Eye (tissue), 1 donor: ENCODE results near the gene GAP43.

Source experiments
- DNase-seq: peaks from one replicate; pipeline ENCODE4 v3.0.0-alpha.2; 2015

The GAP43 gene

GRCh38 chr3:115627180-115628074, 4.1 kb downstream of the GAP43 start:
- DNase-seq, result peak; percentile 57

- no peak for DNase-seq
Measured at GRCh38 chr3:115628075-115628412, 4.7 kb downstream of the GAP43 start.

GRCh38 chr3:115630850-115631249, 7.5 kb downstream of the GAP43 start:
- no peak for DNase-seq

DNA sequence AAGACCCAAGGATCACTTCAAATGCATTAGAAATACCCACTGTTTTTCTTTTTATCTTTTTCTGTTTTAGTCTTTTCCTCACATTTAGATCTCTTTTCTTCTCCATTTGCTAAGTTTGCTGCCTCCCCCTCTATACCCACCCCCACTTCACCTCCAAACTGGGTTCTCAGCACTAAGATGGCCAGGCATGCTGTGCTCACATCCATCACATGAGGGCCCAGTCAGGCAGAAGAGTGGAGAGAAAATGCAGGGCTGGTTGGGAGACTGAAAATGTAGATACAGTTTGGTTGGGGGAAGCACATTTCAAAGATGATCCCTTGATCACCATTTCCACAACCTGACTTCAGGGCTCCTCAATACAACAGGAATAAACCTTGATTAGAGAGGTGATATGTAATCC, 8.7 kb downstream of the GAP43 start:
- DNase-seq, result peak; percentile 88

DNA sequence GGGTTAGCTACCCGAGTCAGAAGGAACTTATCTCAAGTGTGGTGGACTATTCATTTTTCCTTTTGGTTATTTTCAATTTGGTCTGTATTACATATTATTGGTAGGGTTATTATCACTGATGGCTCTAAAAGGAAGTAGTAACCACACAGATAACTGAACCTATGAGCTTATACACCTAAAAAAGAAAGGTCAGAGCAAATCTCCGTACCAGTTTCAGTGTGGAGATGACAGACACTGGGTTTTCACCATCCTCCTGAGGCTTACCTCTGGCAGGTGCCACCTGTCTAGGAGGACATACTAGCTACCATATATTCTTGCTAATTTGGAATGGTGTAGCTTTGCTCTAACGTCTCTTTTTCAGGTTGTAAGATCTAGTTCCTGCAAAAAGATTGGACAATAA, 10.2 kb downstream of the GAP43 start:
- no peak for DNase-seq

DNA sequence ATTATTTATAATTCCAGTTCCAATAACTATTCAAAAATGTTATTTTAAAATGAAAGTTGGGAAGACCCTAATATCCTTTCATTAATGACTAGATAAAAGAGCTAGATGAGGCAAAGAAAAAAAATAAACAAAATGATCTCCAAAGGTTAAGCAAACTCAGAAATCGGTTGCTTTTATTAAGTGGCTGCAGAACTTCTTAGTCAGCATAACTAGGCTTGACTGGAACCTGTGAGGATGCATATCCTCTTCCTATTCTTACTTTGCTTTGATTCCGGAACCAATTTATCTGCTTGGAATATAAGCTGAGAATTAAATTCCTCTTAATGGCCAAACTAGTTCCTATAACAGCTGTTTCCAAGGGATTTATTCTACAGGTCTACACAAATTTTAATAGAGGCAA, 10.7 kb downstream of the GAP43 start:
- no peak for DNase-seq

DNA sequence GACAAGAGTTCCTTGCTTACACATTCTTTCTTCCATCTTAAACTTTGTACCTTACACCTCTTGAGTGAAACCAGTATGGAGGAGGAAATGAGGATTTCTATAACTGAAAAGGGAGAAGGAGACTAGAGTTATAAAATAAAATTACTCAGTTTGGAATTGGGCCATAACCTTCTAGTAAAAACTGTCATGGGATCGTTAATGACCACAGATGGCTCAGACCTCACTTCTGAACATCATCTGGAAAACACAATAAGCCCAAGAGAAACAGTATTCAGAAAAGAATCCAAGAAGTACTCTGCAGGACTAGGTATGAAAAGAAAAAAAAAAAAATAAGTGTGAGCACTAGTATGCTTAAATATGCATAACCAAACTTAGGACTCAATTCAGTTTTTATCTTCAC, 12.1 kb downstream of the GAP43 start:
- DNase-seq, result no peak

DNA sequence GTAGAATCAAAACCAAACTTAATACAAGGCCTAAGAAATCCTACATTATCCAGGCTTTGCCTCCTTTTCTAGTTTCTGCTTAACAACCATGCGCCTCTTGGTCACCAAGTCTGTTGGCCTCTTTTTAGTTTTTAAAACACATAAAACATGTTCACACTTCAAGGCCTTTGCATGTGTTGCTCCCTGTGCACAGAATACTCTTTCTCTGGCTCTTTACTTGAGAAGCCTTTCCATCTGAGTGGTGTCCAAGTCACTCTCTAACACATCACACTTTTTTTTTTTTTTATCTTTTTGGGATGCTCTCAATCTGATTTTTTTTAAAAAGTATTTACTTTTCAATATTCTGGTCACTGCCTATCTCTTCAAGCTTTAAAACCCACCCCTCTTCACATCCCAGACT, 14.9 kb downstream of the GAP43 start:
- DNase-seq, result no peak

DNA sequence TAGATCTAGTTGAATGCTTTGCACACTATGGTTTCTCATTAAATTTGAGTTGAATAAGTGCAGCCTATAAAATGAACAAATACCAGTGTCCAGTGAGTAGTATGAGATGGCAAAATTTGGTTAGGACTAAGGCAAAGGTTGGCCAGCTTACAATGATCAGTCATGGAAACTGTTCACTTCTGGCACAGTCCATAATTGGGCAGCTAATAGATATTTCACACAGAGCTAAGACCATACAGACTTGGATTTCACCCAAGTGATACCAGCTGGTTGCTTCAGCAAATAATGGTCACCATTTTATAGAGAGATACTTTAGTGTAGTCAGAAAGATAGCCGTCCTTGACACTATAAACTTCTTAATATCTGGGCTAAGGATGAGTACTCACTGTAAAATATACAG, 15.7 kb downstream of the GAP43 start:
- DNase-seq, result no peak

DNA sequence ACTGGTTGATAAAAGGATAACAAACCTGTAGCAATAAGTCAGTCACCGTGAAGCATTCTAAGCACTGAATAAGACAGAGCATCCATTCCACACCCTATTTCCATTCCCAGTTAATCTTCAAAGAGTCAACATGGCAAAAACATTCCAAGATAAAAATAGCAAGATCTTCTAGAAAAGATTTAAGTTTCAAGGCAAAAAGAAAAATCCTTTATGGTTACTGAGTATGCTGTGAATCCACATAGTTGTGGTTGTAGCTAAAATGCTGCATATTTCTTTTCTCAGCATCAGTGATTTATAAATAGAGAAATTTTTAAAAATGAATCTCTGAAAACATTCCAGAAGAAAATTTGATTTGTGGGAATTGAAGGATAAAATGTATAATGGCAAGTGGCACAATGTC, 21.1 kb downstream of the GAP43 start:
- no peak for DNase-seq

GRCh38 chr3:115646027-115646690, 22.8 kb downstream of the GAP43 start:
- no peak for DNase-seq

DNA sequence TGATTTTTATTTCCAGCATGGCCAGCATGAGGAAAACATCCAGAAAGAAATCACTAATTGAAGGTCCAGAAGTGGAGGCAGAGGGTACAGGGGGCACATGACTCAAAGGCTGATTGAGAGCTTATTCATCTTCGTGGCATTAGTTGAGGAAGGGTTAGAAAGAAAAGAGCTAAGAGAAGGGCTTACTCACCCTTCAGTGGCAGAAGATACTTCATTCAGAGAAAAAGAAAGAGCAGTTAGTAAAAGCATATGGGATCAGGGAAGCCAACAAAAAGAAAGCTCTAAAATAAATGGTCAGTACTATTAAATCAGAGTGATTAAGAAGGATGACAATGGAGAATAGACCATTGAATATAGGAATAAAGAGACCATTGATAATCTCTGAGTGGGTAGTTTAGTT, 25.2 kb downstream of the GAP43 start:
- no peak for DNase-seq

DNA sequence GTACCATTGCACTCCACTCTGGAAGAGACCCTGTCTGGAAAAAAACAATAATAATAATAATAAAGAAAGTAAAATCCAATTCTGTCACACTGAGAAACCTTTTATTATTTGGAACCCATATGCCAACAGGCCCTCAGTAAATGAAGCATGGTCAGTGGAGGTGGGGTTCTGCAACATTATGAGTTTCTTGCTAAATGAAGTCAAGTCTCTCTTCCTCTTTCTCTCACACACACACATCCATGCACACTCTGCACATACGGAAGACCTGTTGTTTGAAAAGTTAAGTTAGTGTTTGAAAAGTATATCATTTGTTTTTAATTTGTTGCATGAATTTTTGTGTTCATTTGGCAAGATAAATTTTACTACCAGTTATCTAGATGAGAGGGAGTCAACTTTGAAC, 27.8 kb downstream of the GAP43 start:
- no peak for DNase-seq

GRCh38 chr3:115651599-115651998, 28.3 kb downstream of the GAP43 start:
- DNase-seq, result no peak

GRCh38 chr3:115652738-115653137, 29.4 kb downstream of the GAP43 start:
- DNase-seq, result no peak

DNA sequence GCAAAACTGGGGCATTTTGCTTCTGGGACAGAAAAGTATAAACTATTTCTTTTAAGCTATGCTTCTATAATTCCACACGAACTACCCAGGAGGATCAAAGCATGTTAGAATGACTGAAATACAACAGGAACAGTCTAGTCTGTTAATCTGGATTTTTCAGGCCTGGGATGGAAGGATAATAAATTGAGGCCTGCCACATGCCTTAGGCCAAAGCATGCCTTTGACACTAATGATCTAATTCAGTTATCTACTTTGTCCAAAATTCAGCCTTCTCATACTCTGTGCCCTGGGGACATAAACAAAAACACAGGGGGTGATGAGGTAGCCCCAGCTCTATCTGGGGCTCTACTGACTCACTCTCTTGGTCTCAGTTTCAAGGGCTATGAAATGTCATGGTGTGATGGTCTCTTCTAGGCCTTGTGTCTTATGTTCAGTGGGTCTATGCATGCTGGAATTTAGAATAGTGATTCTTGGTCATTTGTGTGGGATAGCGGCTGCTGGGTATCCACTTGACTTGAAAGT, 32.5 kb downstream of the GAP43 start:
- DNase-seq, result no peak

DNA sequence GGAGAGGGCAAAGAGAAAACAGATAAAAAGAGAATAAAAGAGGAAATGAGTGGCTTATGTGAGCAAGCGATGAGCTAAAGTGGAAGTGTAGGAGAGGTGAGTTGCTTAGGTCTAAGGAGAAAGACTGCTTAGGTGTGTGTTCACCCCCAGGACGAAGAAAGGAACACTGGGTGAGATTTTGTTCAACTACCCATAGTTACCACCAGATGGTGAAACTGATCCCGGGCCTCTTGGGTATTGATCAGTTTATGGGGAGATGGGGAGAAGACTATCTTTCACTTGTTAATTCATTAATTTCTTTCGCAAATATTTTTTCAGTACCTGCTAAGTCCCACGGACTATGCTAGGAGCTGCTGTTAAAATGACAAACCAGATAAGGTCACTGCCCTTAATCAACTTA, 33.9 kb downstream of the GAP43 start:
- DNase-seq, result no peak

GRCh38 chr3:115658032-115658336, 34.7 kb downstream of the GAP43 start:
- no peak for DNase-seq

GRCh38 chr3:115658337-115659181, 35.2 kb downstream of the GAP43 start:
- DNase-seq, result peak; percentile 96

- DNase-seq, result peak; percentile 78
Measured at GRCh38 chr3:115659253-115660220, 36.2 kb downstream of the GAP43 start.

- peak; percentile 56 for DNase-seq
Measured at GRCh38 chr3:115660646-115661337, 37.5 kb downstream of the GAP43 start.

DNA sequence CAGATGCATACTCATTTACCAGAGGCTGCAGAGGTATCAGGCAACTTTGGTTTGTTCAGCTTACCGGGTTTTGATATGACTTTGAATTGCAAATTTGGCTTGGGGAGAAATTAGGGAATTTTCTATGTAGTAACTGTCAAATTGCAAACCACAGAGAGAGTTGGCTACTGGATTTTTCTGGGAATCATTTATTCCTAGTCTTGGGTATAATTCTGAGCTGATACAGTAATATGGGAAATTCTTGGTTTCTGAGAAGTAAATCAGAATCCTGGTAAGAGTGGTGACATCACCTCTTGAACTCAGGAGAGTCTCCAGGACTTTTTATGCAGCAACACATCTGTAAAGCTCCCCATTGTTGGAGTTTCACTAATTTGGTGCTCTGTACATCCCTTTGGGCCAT, 39.0 kb downstream of the GAP43 start:
- DNase-seq, result no peak
